SU-DHL-6 (cell line): ENCODE results near the gene GSE1.

ENCODE experiments used
- CTCF ChIP-seq: fragments of 200-600 bp; sonication (generic); IDR thresholded peaks from one replicate; pipeline ENCODE4 v1.5.1; 2017; ENCODE audit warnings: antibody characterized with exemption, mild to moderate bottlenecking, low read length, moderate library complexity; ENCODE audit not compliant: insufficient read depth, poor library complexity, severe bottlenecking
- EZH2phosphoT487 ChIP-seq: fragments of 200-600 bp; sonication (generic), shearing (Covaris generic); conservative IDR thresholded peaks from 2 replicates; pipeline ENCODE4 v1.6.1; 2018; ENCODE audit warnings: mild to moderate bottlenecking, antibody characterized with exemption, low read length, moderate library complexity, mixed read lengths

- TF ChIP-seq CTCF (no peak), EZH2phosphoT487 (no peak)
Measured at GRCh38 chr16:85603203-85603755, 9.8 kb upstream of the GSE1 start.
